Testis (tissue), 2 donors: ENCODE measurements around the gene ACER2.

Source experiments
- CTCF ChIP-seq, 3 experiments: fragments of 450-650 bp in 2 of 3; fragments of 200-600 bp in 1 of 3; sonication (generic) in 1 of 3; IDR thresholded peaks; one replicate each; pipeline ENCODE4 v1.5.1; 2016 to 2019; ENCODE audit warnings: antibody characterized with exemption in 3 of 3, mild to moderate bottlenecking in 2 of 3, moderate library complexity in 1 of 3
- POLR2A ChIP-seq: fragments of 450-650 bp; IDR thresholded peaks from one replicate; pipeline ENCODE4 v1.6.1; 2017; ENCODE audit warnings: antibody characterized with exemption, mild to moderate bottlenecking, moderate library complexity

- TF ChIP-seq CTCF (IDR thresholded peaks at IDR 0.05) (no peak), POLR2A (no peak)
Observed at GRCh38 chr9:19461135-19461534, 52.3 kb downstream of the ACER2 start.
